Measurements from ENCODE around the gene DACT3.
A peak's percentile ranks its signal among the peaks of the same experiment; 100 is the strongest.

Gene DACT3, protein sequence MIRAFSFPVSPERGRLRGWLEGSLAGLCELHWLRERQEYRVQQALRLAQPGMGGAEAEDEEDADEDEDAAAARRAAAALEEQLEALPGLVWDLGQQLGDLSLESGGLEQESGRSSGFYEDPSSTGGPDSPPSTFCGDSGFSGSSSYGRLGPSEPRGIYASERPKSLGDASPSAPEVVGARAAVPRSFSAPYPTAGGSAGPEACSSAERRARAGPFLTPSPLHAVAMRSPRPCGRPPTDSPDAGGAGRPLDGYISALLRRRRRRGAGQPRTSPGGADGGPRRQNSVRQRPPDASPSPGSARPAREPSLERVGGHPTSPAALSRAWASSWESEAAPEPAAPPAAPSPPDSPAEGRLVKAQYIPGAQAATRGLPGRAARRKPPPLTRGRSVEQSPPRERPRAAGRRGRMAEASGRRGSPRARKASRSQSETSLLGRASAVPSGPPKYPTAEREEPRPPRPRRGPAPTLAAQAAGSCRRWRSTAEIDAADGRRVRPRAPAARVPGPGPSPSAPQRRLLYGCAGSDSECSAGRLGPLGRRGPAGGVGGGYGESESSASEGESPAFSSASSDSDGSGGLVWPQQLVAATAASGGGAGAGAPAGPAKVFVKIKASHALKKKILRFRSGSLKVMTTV

DNA sequence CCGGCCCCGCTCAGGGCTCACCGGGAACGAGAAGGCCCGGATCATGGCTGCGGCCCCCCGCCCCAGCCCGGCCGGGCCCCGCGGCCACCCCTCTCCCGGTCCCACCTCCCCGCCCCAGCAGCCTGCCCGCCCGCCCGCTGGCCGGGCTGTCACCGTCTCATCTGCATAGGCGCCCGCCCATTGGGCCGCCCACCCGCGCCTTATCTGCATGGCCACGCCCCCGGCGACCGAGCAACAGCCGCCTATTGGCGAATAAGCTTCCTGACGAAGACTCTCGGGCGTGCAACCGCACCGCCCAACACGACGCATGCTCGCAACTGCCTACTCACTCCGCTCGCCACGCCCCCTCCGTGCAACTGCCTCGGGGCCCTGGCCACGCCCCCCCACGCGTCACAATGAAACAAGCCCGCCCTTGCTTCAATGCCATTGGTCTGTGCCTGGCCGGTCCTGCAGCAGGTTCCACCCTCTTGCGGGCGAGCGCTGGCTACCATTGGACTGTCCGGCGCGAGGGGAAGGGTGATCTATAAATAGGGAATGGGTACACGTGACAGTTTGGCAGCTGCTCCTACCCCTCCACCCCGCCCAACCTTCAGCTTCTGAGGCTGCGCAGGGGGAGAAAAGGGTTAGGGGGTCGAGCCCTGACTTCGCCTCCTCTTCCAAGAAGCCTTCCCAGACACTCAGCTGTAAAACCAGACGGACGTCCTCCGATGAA, at the start of gene DACT3:
DACT3 (minus strand) TSS at position 163 of the 712 bp plus-strand sequence; CDS start at position 45, 118 bp downstream.
- DNase-seq (ENCODE audit: low read depth): peak; percentile 100

DNA sequence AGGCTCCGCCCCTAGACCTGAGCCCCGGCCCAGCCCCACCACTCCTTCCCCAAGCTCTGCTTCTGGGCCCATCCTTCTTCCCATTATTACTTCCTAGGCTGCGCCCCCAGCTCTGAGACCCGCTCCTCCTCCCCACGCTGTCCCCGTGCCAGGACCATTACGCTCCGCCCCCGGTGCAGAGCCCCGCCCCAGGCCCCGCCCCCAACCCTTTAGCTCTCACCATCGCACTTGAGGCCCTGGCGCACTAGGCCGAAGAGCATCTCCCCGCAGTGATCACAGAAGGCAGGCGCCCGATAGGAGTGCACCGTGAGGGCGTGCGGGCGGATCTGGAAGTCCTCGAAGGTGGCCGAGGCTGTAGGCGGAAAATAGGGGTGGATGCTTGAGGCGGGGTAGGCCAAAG, 49.7 kb upstream of the DACT3 start:
- no peak for DNase-seq (ENCODE audit: low read depth)

- peak; percentile 78 for DNase-seq (ENCODE audit: low read depth)
Observed at GRCh38 chr19:46704379-46705076, 43.5 kb upstream of the DACT3 start.

DNA sequence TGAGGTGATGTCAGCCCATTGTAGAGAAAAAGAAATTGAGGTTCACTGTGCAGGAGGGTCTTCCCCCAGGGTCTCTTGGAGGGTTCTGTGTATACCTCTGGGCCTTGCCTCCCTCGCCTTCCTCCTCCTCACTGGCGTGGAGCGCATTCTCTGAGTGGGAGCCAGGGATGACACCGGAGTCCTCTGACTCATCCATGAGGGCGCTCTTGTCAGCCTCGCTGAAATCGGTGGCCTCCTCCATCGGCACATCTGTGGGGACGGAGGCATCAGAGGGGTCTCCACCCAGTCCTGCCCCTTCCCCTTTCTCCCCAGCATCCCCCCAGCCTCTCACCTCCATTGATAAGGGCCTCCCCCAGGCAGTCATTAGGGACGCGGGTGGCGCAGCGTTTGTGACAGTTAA, 39.7 kb upstream of the DACT3 start:
- DNase-seq (ENCODE audit: low read depth): no peak

DNA sequence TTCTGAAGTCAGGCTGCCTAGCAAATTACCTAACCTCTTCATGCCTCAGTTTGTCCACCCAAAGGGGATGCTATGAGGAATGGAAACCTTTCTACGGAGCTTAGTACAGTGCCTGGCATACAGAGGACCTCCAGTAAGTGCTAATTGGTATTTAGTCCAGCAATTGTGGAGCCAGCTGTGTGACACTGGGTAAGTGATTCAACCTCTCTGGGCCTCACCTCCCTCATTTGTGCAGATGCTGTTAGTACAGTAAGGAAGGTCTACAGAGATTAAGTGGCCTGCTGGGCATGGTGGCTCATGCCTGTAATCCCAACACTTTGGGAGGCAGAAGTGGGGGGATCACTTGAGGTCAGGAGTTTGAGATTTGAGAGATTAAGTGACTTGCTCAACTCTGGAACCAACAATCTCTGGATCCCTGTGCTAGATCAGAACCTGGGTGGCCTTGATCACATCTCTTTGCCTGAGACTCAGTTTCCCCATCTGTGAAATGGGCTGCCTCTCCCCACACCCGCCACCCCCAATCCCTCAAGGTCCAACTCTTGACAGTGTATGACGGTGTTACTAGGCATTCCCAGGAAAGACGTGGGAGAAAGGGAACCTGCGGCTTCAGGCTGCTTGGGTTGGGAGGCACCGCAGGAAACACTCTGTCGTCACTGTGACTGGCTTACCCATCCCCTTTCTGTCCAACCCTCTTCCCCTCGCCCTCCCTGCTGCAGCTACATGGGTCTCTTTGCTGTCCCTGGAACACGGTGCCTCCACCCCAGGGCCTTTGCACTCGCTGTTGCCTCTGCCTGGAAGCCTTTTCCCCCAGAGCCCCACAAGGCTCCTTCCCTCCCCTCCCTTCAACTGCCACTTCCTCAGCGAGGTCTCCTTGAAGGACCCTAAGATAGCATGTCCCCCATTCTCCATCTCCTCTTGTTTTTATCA, 37.7 kb upstream of the DACT3 start:
- no peak for DNase-seq (ENCODE audit: low read depth)

GRCh38 chr19:46697204-46697960, 36.4 kb upstream of the DACT3 start:
- DNase-seq (ENCODE audit: low read depth): peak; percentile 6

- no peak for DNase-seq (ENCODE audit: low read depth)
Observed at GRCh38 chr19:46696866-46697203, 35.9 kb upstream of the DACT3 start.

- no peak for DNase-seq (ENCODE audit: low read depth)
Observed at GRCh38 chr19:46696052-46696451, 35.1 kb upstream of the DACT3 start.

- DNase-seq (ENCODE audit: low read depth): no peak
Observed at GRCh38 chr19:46693760-46694159, 32.8 kb upstream of the DACT3 start.

- no peak for DNase-seq (ENCODE audit: low read depth)
Observed at GRCh38 chr19:46692918-46693722, 32.1 kb upstream of the DACT3 start.

GRCh38 chr19:46691948-46692347, 31.0 kb upstream of the DACT3 start:
- DNase-seq (ENCODE audit: low read depth): no peak

- DNase-seq (ENCODE audit: low read depth): no peak
Observed at GRCh38 chr19:46691104-46691503, 30.1 kb upstream of the DACT3 start.

GRCh38 chr19:46689358-46689757, 28.4 kb upstream of the DACT3 start:
- no peak for DNase-seq (ENCODE audit: low read depth)

GRCh38 chr19:46687438-46688145, 26.6 kb upstream of the DACT3 start:
- no peak for DNase-seq (ENCODE audit: low read depth)

DNA sequence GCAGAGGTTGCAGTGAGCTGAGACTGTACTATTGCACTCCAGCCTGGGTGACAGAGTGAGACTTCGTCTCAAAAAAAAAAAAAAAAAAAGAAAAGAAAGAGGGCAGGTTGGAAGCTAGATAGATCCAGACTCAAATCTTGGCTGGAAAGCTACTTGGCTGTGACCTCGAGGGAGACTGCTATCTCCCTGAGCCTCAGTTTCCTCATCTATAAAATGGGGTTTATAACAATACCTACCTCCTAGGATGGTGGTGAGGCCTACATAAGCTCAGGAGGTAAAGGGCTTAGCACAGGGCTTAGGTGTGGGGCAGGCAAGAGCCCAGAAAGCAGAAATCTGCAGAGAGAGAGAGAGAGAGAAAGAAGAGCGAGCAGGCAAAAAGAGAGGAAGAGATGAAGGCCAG, 24.2 kb upstream of the DACT3 start:
- DNase-seq (ENCODE audit: low read depth): no peak

- peak; percentile 51 for DNase-seq (ENCODE audit: low read depth)
Observed at GRCh38 chr19:46678110-46678732, 17.2 kb upstream of the DACT3 start.

DNA sequence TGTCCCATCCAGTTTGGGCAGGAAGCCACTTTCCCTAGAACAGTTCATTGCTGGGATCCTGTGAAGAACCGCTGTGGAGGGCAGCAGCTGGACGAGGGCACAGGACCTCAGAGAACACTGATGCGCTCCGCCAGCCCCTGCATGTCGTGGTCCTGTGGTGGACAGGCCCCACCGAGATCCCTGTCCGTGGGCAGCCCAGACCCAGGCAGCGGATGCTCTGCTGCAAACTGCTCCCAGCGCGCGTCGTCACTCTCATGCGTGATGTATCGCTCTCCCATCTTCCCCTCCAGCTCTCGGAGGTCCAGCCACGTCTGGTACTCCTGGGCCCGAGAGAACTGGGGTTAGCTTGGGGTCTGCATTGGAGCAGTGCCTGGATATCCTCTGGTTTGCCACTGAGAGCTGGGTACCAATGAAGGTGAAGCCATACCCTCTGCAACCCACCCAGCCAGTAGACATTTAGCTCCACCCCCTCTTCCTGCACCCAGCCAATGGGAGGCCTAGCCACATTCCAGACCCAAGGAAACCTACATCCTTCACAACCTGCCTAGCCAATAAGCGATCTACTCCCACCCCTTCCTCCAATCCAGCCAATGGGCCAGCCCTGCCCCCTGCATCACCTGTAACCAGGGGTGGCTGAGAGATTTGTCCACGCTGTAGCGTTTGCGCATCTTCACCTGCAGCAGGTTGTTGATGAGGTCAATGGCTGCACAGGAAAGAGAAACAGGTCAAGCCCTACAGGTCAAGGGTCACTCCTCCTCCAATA, 13.6 kb upstream of the DACT3 start:
- no peak for DNase-seq (ENCODE audit: low read depth)

DNA sequence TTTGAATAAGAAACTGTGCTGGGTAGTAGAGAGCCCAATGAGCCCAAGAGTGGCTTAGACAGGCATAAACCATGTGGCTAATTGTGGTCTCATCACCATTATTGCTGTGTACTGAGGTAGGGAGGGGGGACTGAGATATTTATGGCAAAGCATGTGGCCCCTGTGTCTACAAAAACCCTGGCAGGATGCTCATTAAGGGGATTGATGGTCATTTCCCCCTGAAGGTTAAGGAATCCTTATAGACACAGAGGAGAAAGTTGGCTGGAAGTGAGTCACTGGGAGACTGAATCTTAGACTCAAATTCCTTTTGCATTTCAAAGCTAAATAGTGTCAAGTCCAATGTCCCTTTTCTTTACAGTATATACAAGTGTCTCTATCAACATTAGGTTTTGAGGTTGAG, 9.8 kb upstream of the DACT3 start:
- no peak for DNase-seq (ENCODE audit: low read depth)

All from activated T-cell treated with anti-CD3 and anti-CD28 coated beads for 24 hours (primary cell).